Mucosa of descending colon (tissue), 3 donors: ENCODE results near the gene KBTBD8. TPM values are rescaled to one million over a fixed set of nuclear protein-coding genes. Genes with fewer than 3 reads are reported as not detected.

ENCODE experiments used
- ATAC-seq: fragments of 200-7000 bp; cut with Tn5 transposase; one replicate; pipeline ENCODE4 v1.9.1; 2020; ENCODE audit warnings: mild to moderate bottlenecking, moderate library complexity
- DNase-seq, 3 donors: peaks; one replicate each; pipeline ENCODE4 v3.0.0-alpha.2; 2020
- H3K36me3 ChIP-seq: fragments of 200-600 bp; one replicate; pipeline ENCODE4 v1.8.0; 2021; ENCODE audit warnings: low read depth, mild to moderate bottlenecking
- H3K4me1 ChIP-seq: fragments of 200-600 bp; one replicate; pipeline ENCODE4 v1.8.0; 2021; ENCODE audit warnings: low read depth, mild to moderate bottlenecking
- H3K4me3 ChIP-seq: fragments of 200-600 bp; one replicate; pipeline ENCODE4 v1.8.0; 2021; ENCODE audit warnings: mild to moderate bottlenecking
- H3K9me3 ChIP-seq: fragments of 200-600 bp; one replicate; pipeline ENCODE4 v1.8.0; 2021; ENCODE audit warnings: mild to moderate bottlenecking
- intact Hi-C, 2 donors: fragments of 100-400 bp; cut with DNase I in 1 of 2; cut with micrococcal nuclease in 1 of 2; formaldehyde crosslinking; loops; one replicate each; pipeline versions ENCODE4 v1.11.0 to v1.11.1; 2022; cut with DNase I, micrococcal nuclease
- total RNA-seq, 3 donors: library from RNA; stranded (reverse); fragmentation: NEBNext Ultra II Directional in 2 of 3; extraction: Animal tissue kit (Norgen Biotek cat#: 25700) in 2 of 3; gene quantifications; one replicate each; pipeline versions ENCODE4 v1.2.1 to v1.2.4, GENCODE V29; 2021 to 2023
- TF ChIP-seq, protein P1 (sequence below): fragments of 200-600 bp; IDR thresholded peaks from one replicate; pipeline ENCODE4 v1.8.0; 2022; ENCODE audit warnings: antibody characterized with exemption, mild to moderate bottlenecking
- donor health status: DM: no; HTN: no; CAD: no; lungs with moderate emphysema.
- donor health status: DM: no; HTN: no; CAD: no.
- donor health status: DM: no; HTN: yes; CAD: no.

The KBTBD8 gene
- total RNA-seq, 3 donors from 2014 or later = 1.9 to 2.7 (median 2.5) TPM

DNA sequence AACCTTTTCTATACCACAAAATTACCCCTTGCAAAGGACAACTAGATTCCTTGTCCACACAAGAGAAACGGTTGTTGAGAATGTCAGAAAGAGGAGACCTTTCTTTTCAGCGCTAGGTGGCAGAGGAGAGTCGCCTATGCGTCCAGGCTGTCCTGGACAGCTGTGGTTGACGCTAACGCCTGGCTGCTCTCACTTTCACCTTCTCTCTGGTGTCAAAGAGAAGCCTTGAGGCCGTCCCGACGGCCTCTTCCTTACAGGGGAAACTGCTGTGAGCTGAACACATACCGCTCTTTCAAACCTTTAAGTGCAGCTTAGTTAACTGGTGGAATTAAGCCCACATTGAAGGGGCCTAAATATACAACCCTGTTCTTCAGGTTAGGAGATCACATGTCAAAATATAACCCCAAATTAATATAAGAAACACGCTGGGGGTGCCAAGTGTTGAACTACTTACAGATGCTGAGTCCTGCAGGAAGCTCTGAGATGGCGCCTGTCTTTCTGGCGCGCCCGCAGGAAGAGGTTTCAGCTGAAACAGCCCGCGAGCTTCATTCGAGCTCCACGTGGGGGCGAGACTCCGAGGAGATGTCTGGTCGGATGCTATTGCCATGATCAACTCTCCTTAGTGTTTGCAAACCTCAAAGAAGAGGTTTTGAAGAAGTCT, 26.1 kb upstream of the KBTBD8 start:
- intact Hi-C loops = no loop called here
- peak; percentile 100 for ATAC-seq
- H3K9me3 ChIP-seq = no peaks in the 10 kb centered on the region
- H3K4me1 ChIP-seq = no peaks in the 10 kb centered on the region
- DNase-seq = peak; percentile 69 to 88 (median 76)
- no peaks in the 10 kb centered on the region for H3K36me3 ChIP-seq
- H3K4me3 ChIP-seq = no peak overlapping the region
- TF ChIP-seq, protein P1, sequence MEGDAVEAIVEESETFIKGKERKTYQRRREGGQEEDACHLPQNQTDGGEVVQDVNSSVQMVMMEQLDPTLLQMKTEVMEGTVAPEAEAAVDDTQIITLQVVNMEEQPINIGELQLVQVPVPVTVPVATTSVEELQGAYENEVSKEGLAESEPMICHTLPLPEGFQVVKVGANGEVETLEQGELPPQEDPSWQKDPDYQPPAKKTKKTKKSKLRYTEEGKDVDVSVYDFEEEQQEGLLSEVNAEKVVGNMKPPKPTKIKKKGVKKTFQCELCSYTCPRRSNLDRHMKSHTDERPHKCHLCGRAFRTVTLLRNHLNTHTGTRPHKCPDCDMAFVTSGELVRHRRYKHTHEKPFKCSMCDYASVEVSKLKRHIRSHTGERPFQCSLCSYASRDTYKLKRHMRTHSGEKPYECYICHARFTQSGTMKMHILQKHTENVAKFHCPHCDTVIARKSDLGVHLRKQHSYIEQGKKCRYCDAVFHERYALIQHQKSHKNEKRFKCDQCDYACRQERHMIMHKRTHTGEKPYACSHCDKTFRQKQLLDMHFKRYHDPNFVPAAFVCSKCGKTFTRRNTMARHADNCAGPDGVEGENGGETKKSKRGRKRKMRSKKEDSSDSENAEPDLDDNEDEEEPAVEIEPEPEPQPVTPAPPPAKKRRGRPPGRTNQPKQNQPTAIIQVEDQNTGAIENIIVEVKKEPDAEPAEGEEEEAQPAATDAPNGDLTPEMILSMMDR = peak; percentile 59

DNA sequence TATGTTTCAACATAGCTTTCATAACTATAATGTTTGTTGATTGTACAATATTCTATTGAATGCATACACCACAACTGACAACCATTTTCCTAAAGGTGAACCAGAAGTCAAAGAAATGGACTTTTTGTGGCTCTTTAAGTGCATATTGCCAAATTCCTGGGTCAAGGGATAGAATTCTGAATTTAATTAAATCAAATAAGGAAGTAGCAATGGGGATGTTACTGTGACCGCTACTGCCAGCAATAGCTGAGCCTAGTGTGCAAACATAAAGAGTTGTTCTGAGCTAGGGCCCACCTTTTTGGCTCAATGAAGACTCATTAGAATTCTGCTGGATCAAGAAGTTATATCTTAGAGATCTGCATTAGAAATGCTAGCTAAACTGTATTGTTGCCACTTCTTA, 17.3 kb upstream of the KBTBD8 start:
- no peak for ATAC-seq
- DNase-seq = no peak

DNA sequence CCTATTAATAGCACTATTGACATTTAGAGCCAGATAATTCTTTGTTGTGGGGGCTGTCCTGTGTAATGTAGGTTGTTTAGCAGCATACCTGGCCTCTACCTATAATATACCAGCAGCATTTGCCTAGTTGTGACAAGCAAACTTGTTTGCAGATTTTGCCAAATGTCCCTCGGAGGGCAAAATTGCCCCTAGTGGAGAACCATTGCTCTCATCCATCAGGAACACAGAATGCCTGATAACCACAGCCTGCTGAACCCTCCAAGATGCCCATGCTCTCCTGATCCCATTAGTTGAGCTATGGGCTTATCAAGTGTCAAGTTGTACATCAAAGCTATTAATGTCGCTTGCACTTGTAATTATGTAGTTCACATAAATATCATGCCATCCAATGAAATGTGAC, 15.0 kb upstream of the KBTBD8 start:
- ATAC-seq = no peak
- intact Hi-C loops = no loop called here

More for the DNA sequence above, 17.3 kb upstream of the KBTBD8 start:
- TF ChIP-seq, protein P1 = no peak
- intact Hi-C loops = no loop called here
- H3K4me3 ChIP-seq = no peak overlapping the region
- no peaks in the 10 kb centered on the region for H3K4me1 ChIP-seq
- no peaks in the 10 kb centered on the region for H3K9me3 ChIP-seq
- no peaks in the 10 kb centered on the region for H3K36me3 ChIP-seq

DNA sequence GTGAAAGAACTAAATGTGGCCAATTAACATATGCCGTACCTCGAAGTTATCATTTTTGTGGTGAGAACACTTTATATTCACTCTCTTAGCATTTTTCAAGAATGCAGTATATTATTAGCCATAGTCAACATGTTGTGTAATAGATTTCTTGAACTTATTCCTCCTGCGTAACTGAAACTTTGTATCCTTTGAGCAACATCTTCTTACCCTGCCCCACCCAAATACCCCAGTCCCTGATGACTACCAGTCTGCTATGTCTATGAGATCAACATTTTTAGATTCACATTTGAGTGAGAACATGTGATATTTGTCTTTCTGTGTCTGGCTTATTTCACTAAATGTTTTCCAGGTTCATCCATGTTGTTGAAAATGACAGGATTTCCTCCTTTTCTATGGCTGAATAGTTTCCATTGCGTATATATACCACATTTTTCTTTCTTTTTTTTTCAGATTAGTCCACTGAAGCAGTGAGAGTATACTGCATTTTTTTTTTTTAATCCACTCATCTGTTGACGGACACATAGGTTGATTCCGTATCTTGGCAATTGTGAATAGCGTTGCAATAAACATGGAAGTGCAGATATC, 12.7 kb upstream of the KBTBD8 start:
- H3K9me3 ChIP-seq = no peaks in the 10 kb centered on the region
- no peak overlapping the region for H3K4me3 ChIP-seq
- intact Hi-C loops = no loop called here
- ATAC-seq = no peak
- no peaks in the 10 kb centered on the region for H3K36me3 ChIP-seq
- H3K4me1 ChIP-seq = no peaks in the 10 kb centered on the region
- DNase-seq = no peak
- TF ChIP-seq, protein P1 = no peak

More for the DNA sequence above, 15.0 kb upstream of the KBTBD8 start:
- TF ChIP-seq, protein P1 = no peak
- Histone ChIP-seq H3K4me1 (no peaks in the 10 kb centered on the region), H3K4me3 (no peak overlapping the region), H3K36me3 (no peaks in the 10 kb centered on the region), H3K9me3 (no peaks in the 10 kb centered on the region)
- no peak for DNase-seq

DNA sequence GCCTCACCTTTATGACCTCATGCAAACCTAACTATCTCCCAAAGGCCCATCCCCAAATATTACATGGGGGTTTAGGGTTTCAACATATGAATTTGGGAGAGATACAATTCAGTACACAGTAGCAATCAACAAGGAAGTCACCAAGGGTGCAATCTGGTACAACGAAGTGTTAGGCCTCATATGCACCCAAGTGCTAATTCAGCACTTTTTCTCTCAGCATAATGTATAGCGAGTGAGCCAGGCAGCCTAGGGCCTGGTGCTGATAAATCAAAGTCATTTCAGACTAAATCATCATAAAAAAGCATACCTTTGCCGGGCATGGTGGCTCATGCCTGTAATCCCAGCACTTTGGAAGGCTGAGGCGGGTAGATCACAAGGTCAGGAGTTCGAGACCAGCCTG, 11.7 kb upstream of the KBTBD8 start:
- H3K36me3 ChIP-seq = no peaks in the 10 kb centered on the region
- TF ChIP-seq, protein P1 = no peak
- DNase-seq (no peak), ATAC-seq (no peak)
- H3K4me3 ChIP-seq = no peak overlapping the region
- intact Hi-C loops = no loop called here
- H3K4me1 ChIP-seq = no peaks in the 10 kb centered on the region
- no peaks in the 10 kb centered on the region for H3K9me3 ChIP-seq
